HG03378 (cell line): Measurements from ENCODE around the gene ZFP36L1.
"Not testable (repeated sequence)": the region's sequence is repeated elsewhere in the genome, so short reads cannot be mapped to it uniquely, and the experiment has no call there.

ENCODE experiments used
- ATAC-seq: cut with Tn5 transposase; IDR thresholded peaks from one replicate; pipeline ENCODE4 v1.9.1; 2021; ENCODE audit warnings: mild to moderate bottlenecking, moderate library complexity; ENCODE audit not compliant: unreplicated experiment

The ZFP36L1 gene

GRCh38 chr14:68766299-68767247 lies 26.3 kb downstream of the ZFP36L1 start:
- no peak for ATAC-seq

- not testable (repeated sequence) for ATAC-seq
Observed at GRCh38 chr14:68763843-68764242, 29.0 kb downstream of the ZFP36L1 start.

- no peak for ATAC-seq
Observed at GRCh38 chr14:68762953-68763764, 29.7 kb downstream of the ZFP36L1 start.

- no peak for ATAC-seq
Observed at GRCh38 chr14:68761391-68761790, 31.5 kb downstream of the ZFP36L1 start.

- no peak for ATAC-seq
Observed at GRCh38 chr14:68760761-68761160, 32.1 kb downstream of the ZFP36L1 start.

GRCh38 chr14:68759937-68760336 lies 32.9 kb downstream of the ZFP36L1 start:
- no peak for ATAC-seq

- no peak for ATAC-seq
Observed at GRCh38 chr14:68759017-68759560, 33.8 kb downstream of the ZFP36L1 start.

GRCh38 chr14:68758301-68758700 lies 34.6 kb downstream of the ZFP36L1 start:
- no peak for ATAC-seq

- no peak for ATAC-seq
Observed at GRCh38 chr14:68757618-68758081, 35.2 kb downstream of the ZFP36L1 start.

GRCh38 chr14:68756734-68757133 lies 36.1 kb downstream of the ZFP36L1 start:
- no peak for ATAC-seq

- ATAC-seq: no peak
Observed at GRCh38 chr14:68756000-68756481, 36.8 kb downstream of the ZFP36L1 start.

- no peak for ATAC-seq
Observed at GRCh38 chr14:68755016-68755353, 37.9 kb downstream of the ZFP36L1 start.

- ATAC-seq: no peak
Observed at GRCh38 chr14:68753690-68754089, 39.2 kb downstream of the ZFP36L1 start.

GRCh38 chr14:68752271-68753006 lies 40.4 kb downstream of the ZFP36L1 start:
- ATAC-seq: no peak

GRCh38 chr14:68749487-68750475 lies 43.1 kb downstream of the ZFP36L1 start:
- no peak for ATAC-seq

GRCh38 chr14:68748691-68749090 lies 44.2 kb downstream of the ZFP36L1 start:
- no peak for ATAC-seq

GRCh38 chr14:68748260-68748659 lies 44.6 kb downstream of the ZFP36L1 start:
- ATAC-seq: no peak

GRCh38 chr14:68747393-68747792 lies 45.5 kb downstream of the ZFP36L1 start:
- ATAC-seq: no peak

- no peak for ATAC-seq
Observed at GRCh38 chr14:68744613-68745012, 48.3 kb downstream of the ZFP36L1 start.
